Inferior parietal cortex (tissue), 1 donor: ENCODE measurements around the gene LMF1.
"Not testable (repeated sequence)": the region's sequence is repeated elsewhere in the genome, so short reads cannot be mapped to it uniquely, and the experiment has no call there.

Experiments
- DNase-seq: peaks from one replicate; pipeline ENCODE4 v3.0.0-alpha.2; 2016; ENCODE audit errors: extremely low spot score

Gene LMF1

GRCh38 chr16:895371-895770, 75.4 kb downstream of the LMF1 start:
- no peak for DNase-seq

- no peak for DNase-seq
Observed at GRCh38 chr16:894841-895240, 75.9 kb downstream of the LMF1 start.

GRCh38 chr16:894136-894535, 76.6 kb downstream of the LMF1 start:
- DNase-seq, result no peak

DNA sequence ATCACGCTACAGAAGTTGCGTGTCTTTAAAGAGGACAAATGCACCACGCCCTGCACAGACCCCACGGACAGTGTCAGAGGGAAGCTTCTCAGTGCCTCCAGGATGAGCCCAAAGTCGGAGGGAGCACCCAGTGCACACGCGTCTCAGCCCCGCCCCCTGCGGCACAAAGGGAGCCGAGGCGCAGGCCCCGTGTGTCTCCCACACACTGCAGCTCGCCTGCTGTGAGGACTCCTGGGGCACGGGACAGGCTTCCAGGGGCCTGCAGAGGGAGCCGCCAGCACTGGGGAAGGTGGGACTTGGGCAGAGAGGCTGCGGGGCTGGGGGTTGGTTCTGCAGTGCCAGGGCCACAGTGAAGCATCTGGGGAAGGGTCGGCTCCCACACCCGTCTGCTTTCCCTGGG, 77.4 kb downstream of the LMF1 start:
- DNase-seq, result no peak

DNA sequence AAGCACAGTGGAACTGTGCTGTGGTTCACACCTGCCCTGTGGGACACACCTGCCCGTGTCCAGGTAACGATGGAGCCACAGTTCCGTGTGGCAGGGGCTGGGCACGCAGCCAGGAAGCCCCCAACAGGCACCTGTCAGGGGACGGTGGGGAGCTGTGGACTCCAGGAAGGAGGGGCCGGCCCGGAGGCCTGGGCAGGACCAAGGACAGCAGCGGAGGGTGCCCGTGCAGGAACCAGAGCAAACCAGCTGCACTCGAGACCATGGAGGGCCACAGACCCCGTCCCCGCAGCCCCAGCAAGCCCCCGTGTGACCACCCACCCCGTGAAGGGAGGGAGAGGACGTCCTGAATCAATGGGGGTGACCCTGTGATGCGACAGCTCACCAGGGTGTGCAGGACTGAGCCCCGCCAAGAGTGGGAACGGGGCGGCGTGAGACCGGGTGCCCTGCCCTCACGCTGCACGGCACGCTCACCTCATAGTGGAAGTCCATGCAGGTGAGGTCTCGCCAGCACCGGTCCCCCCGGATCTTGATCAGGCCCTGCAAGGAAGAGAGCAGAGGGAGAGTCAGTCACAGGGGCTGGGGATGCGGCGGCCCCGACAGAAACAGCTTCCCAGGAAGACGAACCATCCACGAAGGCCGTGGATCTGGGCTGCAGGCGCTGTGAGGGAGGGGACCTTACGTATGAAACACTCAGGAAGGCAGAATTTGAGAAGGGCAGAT, 78.1 kb downstream of the LMF1 start:
- DNase-seq, result no peak

DNA sequence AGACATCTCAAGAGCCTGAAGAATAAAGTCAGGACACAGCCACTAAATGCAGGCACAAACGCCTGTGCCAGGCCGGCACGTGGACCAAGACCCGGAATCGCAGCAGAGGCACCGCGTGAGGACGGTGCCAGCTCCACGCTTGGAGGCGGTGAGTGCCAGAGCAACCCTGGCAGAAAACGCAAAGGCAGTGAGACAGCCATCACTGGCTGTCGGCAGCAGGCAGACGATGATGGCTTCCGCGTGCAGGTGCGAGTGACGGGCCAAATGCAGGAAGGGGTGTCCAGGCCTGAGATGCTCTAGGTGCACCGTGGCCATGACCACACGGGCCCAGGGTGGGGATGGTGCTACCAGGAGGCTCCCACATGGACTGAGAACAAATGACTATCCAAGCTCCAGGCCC, 78.8 kb downstream of the LMF1 start:
- DNase-seq, result no peak

DNA sequence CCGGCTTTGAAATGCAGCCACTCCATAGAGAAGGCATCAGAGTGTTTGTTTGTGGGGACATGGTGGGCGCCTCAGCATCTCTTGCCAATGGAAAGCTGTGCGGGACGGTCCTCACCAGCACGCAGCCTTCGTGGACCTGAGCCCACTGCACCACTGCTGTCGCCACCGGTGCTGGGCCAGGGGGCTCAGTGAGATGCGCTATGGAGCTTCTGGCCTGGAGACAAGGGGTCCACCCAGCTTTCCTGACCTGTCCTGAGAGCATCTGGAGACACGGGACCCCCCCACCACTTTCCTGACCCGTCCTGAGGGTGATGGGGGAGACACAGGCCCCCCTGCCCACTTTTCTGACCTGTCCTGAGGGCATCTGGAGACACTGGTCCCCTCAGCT, 79.4 kb downstream of the LMF1 start:
- no peak for DNase-seq

GRCh38 chr16:890716-891352, 80.0 kb downstream of the LMF1 start:
- no peak for DNase-seq

DNA sequence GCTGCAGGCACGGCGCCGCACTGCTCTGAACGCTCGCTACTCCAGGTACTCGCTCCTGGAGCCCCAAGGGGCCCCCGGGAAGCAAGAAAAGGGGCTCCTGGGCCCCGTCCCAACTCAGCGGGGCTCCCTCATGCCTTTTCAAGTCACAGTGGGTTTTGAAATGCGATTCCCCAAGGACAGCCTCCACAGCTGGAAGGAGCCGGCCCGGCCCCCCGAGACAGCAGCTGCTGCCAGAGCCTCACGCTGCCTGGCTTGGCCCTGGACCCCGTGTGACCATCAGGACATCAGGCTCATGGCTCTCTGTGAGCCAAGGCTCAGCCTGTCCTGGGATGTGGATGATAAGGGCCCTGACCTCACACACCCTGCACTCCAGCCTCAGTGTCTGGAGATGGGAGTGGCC, 80.6 kb downstream of the LMF1 start:
- DNase-seq, result no peak

DNA sequence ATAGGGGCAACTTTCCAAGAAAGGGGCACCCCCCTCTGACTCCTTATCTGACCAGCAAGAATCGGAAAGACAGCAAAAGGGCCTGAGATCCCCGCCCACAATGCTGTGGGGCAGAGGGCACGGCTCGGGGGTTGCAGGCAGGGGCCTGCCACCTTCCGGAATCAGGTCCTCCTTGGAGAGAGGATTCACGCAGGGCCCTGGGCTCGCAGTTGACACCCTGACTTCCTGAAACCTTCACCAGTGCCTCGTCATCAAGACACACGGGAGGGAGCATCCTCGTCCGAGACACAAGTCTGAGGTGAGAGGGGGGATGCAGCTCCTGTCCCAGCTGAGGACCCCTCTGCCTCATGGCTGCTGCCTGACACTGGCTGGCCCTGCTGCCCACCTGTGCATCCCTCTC, 81.2 kb downstream of the LMF1 start:
- no peak for DNase-seq

DNA sequence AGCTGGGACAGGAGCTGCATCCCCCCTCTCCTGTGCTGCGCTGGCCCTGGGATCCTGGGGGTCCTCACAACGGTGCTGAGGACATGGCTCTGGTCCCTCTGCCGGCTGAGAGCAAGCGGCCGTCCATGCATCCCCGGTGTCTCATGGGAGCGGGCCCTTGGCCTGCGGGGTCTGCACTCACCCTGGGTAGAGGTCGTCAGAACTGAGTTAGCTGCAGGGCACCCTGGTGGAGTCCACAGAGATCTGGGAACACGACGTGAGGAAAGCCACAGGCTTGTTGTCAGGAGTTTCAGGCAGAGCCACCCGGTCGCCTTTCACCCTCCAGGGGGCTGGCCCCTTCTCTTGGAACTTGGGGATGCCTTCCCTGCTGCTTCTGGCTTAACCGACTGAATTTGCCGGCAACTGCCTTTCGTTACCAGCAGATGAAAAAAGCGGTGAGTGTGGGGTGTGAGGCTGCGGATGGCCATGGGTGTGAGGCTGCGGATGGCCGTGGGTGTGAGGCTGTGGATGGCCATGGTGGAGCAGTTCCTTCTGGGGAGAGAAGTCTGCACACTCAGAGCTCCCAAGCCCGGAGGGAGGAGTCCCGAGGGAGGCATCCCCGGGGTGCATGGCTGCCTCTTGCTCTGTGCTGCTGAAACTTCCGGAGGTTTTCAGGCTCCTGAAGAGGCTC, 81.7 kb downstream of the LMF1 start:
- DNase-seq, result no peak

DNA sequence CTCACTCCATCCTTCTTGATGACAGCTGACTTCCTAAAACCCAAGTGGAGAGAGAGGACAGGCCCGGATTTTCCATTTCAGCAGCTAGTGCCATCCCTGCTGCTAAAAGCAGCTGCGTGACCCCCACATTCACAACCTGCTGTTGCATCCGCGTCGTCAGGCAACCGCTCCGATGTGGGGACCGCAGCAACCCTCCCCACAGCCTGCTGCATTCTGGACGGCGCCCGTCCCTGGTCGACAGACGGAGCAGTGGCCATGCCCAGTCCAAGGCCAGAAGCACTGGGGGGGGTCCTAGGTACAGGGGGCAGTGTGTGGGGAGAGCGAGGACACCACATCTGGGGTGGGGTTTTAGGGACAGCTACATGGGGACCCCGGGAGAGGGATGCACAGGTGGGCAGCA, 82.3 kb downstream of the LMF1 start:
- DNase-seq, result not testable (repeated sequence)

GRCh38 chr16:887846-888245, 82.9 kb downstream of the LMF1 start:
- DNase-seq, result no peak

DNA sequence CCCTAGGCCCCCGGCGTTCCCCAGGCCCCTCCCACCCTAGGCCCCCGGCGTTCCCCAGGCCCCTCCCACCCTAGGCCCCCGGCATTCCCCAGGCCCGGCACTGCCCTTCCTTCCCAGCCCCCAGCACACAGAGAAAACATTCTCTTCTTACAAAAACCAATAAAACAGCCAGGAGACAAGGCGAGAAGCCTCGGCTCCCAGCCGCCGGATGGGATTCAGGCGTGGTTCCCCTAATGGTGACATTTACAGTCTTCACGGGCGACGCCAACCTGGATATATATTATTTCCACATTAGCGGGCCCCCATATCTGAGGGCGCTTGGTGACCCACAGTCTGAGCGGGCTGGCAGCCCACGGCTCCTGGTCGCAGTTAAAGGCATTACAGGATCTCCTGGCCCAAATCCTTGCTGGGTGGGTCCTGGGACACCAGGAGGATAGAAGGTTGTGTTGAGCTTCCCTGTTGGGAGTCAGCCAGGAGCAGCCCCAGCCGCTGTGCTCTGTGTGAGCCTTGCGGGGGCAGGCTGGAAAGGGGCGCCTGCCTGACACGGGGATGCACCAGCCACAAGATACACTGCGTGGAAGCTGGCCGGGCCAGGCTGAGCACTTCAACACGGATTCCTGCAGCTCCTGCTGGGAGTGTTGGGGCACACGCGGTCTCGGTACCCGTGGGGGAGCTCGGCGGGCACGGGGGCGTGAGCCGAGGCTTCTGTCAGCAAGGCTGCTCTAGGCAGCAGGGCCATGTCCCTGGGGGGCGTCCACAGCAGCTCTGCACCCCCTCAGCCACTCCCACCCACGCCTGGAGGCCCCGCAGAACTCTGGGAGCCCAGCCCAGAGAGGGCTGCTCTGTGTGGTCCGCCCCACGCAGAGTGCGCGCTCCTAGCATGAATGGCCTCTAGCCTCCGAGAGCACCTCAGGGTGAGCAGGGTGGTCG, 83.7 kb downstream of the LMF1 start:
- no peak for DNase-seq

DNA sequence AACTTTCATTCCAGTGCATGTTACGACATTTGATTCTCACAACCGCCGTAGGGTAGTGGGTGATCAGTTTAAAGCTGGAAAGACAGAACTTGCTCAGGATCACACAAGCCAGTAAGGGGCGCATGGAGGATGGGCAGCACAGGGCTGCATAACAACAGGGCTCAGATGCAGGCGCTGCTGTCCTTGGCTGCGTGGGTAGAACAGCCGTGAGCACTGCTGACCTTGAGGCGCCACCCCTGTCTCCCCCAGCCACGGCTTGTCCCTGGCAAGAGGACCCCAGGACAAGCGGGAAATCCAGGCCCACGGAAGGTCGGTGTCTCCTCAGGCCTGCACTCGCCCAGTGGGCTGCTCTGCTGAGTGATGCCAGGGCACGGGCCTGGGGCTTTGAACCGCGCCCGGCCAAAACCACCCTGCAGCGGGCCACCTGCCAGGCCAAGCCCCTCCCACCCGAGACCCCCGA, 84.7 kb downstream of the LMF1 start:
- peak; percentile 31 for DNase-seq

GRCh38 chr16:885391-885790, 85.4 kb downstream of the LMF1 start:
- DNase-seq, result peak; percentile 8

DNA sequence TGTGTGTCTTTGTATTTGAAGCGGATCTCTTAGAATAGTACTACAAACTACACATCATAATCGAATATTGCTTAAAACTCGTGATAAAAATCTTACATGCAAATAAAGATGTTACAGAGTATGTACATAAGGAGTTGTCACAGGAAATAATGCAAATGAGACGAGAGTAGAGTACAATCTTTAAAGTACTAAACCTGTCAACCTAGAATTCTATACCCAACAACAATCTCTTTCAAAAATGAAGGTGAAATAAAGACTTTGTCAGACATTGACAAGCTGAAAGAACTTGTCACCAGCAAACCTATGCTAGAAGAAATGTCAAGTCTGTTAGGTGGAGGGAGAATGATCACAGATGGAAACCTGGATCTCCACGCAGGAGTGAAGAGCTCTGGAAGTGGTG, 86.6 kb downstream of the LMF1 start:
- no peak for DNase-seq

DNA sequence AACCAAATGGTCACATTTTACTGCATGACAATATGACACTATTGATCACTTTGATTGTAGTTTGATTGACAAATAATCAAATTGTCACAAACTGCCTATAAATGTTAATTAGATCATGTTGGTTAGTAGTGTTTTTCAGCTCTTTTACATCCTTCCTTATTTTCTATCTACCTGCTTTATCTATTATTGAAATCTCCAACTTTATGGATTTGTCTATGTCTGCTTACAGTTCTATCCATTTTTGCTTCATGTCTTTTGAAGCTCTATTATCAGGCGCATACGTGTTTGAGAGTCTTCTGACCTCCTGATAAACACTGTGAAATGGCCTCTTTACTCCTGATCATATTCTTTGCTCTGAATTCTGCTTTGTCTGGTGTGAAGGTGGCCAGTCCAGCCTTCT, 87.0 kb downstream of the LMF1 start:
- DNase-seq, result no peak

GRCh38 chr16:883340-883739, 87.4 kb downstream of the LMF1 start:
- no peak for DNase-seq

DNA sequence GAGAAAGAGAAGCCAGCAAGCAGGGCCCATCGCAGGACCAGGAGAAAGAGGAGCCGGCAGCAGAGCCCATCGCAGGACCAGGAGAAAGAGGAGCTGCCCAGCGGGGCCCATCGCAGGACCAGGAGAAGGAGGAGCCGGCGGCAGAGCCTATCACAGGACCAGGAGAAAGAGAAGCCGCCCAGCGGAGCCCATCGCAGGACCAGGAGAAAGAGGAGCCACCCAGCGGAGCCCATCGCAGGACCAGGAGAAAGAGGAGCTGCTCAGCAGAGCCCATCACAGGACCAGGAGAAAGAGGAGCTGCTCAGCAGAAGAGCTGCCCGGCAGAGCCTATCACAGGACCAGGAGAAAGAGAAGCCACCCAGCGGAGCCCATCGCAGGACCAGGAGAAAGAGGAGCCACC, 88.1 kb downstream of the LMF1 start:
- DNase-seq, result not testable (repeated sequence)

- no peak for DNase-seq
Observed at GRCh38 chr16:882256-882655, 88.5 kb downstream of the LMF1 start.
